ENCODE results near the gene CENPC. TPM values are rescaled to one million over a fixed set of nuclear protein-coding genes. Genes with fewer than 3 reads are reported as not detected.
"Not testable (repeated sequence)": the region's sequence is repeated elsewhere in the genome, so short reads cannot be mapped to it uniquely, and the experiment has no call there.

The CENPC gene
- total RNA-seq: 17.3 TPM

- peak; percentile 97 for DNase-seq (ENCODE audit: low spot score)
Measured at GRCh38 chr4:67545199-67546003, at the start of gene CENPC. CENPC (minus strand) TSS chr4:67545503; CDS start chr4:67545355, 148 bp downstream.

- no peak for DNase-seq (ENCODE audit: low spot score)
Measured at GRCh38 chr4:67593741-67594175, 48.5 kb upstream of the CENPC start.

GRCh38 chr4:67587156-67587555 lies 41.9 kb upstream of the CENPC start:
- no peak for DNase-seq (ENCODE audit: low spot score)

GRCh38 chr4:67584496-67584895 lies 39.2 kb upstream of the CENPC start:
- no peak for DNase-seq (ENCODE audit: low spot score)

- DNase-seq (ENCODE audit: low spot score): no peak
Measured at GRCh38 chr4:67581913-67582312, 36.6 kb upstream of the CENPC start.

- DNase-seq (ENCODE audit: low spot score): no peak
Measured at GRCh38 chr4:67581208-67581857, 36.0 kb upstream of the CENPC start.

- no peak for DNase-seq (ENCODE audit: low spot score)
Measured at GRCh38 chr4:67580577-67580976, 35.3 kb upstream of the CENPC start.

GRCh38 chr4:67576538-67576937 lies 31.2 kb upstream of the CENPC start:
- DNase-seq (ENCODE audit: low spot score): no peak

- DNase-seq (ENCODE audit: low spot score): no peak
Measured at GRCh38 chr4:67576059-67576466, 30.8 kb upstream of the CENPC start.

- no peak for DNase-seq (ENCODE audit: low spot score)
Measured at GRCh38 chr4:67575232-67576058, 30.1 kb upstream of the CENPC start.

GRCh38 chr4:67573193-67573592 lies 27.9 kb upstream of the CENPC start:
- no peak for DNase-seq (ENCODE audit: low spot score)

- DNase-seq (ENCODE audit: low spot score): no peak
Measured at GRCh38 chr4:67571975-67572374, 26.7 kb upstream of the CENPC start.

- DNase-seq (ENCODE audit: low spot score): no peak
Measured at GRCh38 chr4:67570537-67570936, 25.2 kb upstream of the CENPC start.

- no peak for DNase-seq (ENCODE audit: low spot score)
Measured at GRCh38 chr4:67568820-67569219, 23.5 kb upstream of the CENPC start.

GRCh38 chr4:67566335-67566734 lies 21.0 kb upstream of the CENPC start:
- DNase-seq (ENCODE audit: low spot score): no peak

- no peak for DNase-seq (ENCODE audit: low spot score)
Measured at GRCh38 chr4:67565284-67565683, 20.0 kb upstream of the CENPC start.

GRCh38 chr4:67558493-67558892 lies 13.2 kb upstream of the CENPC start, which contains the start of gene STAP1:
STAP1 (plus strand) TSS chr4:67558727; CDS start chr4:67558810, 83 bp downstream.
- DNase-seq (ENCODE audit: low spot score): no peak

GRCh38 chr4:67556436-67556835 lies 11.1 kb upstream of the CENPC start:
- DNase-seq (ENCODE audit: low spot score): no peak

- no peak for DNase-seq (ENCODE audit: low spot score)
Measured at GRCh38 chr4:67555447-67555846, 10.1 kb upstream of the CENPC start.

GRCh38 chr4:67554096-67554495 lies 8.8 kb upstream of the CENPC start:
- DNase-seq (ENCODE audit: low spot score): no peak

GRCh38 chr4:67552146-67552792 lies 7.0 kb upstream of the CENPC start:
- not testable (repeated sequence) for DNase-seq (ENCODE audit: low spot score)

GRCh38 chr4:67550857-67551256 lies 5.6 kb upstream of the CENPC start:
- no peak for DNase-seq (ENCODE audit: low spot score)
